A549 (cell line): Measurements from ENCODE around the gene HOXD12. TPM values are rescaled to one million over a fixed set of nuclear protein-coding genes. Genes with fewer than 3 reads are reported as not detected.

ENCODE experiments used
- ATAC-seq, 2 experiments: fragments of 200-7000 bp in 1 of 2; fragments of >200 bp in 1 of 2; cut with Nextera tagmentation in 1 of 2; cut with Tn5 transposase in 1 of 2; 3 replicates each; pipeline versions ENCODE4 v1.8.0 to v1.9.1; 2018 to 2020; ENCODE audit warnings: mild to moderate bottlenecking in 1 of 2, moderate library complexity in 1 of 2
- CTCF ChIA-PET: fragments of 300-600 bp; sonication (Branson Sonifier 250); formaldehyde crosslinking; extraction: SDS; loops from one replicate; lab custom pipeline; 2021; ENCODE audit warnings: antibody characterized with exemption, inconsistent platforms; lab: Yijun Ruan, JAX
- POLR2A ChIA-PET: fragments of 350-600 bp; formaldehyde crosslinking; extraction: SDS; loops from one replicate; lab custom pipeline; 2021; ENCODE audit warnings: antibody characterized with exemption, inconsistent platforms; lab: Yijun Ruan, JAX
- DNase-seq, 2 experiments: peaks; one replicate each; pipeline versions ENCODE4 v3.0.0 to v3.0.0-alpha.2; 2011 to 2016; ENCODE audit warnings: low read depth in 1 of 2, low spot score in 1 of 2
- FAIRE-seq: peaks from 2 replicates; lab custom pipeline; 2011; peaks lifted over from hg19 to GRCh38; lab: Jason Lieb, UNC
- H3K27ac ChIP-seq, 2 experiments: fragments of >200 bp; sonication (Bioruptor Twin); formaldehyde crosslinking; 3 replicates each; pipeline ENCODE4 v1.5.1; 2016 to 2017
- H3K4me1 ChIP-seq: fragments of >200 bp; sonication (Bioruptor Twin); formaldehyde crosslinking; 3 replicates; pipeline ENCODE4 v1.6.1; 2016
- H3K4me2 ChIP-seq: fragments of >200 bp; sonication (Bioruptor Twin); formaldehyde crosslinking; 3 replicates; pipeline ENCODE4 v1.6.1; 2016
- H3K4me3 ChIP-seq: fragments of >200 bp; sonication (Bioruptor Twin); formaldehyde crosslinking; 3 replicates; pipeline ENCODE4 v1.5.1; 2016
- H3K9me3 ChIP-seq: fragments of >200 bp; sonication (Bioruptor Twin); formaldehyde crosslinking; 3 replicates; pipeline ENCODE4 v1.6.1; 2016
- BCL3 ChIP-seq: fragments of >200 bp; sonication (Bioruptor Twin); formaldehyde crosslinking; IDR thresholded peaks from 3 replicates; pipeline ENCODE4 v1.6.1; 2016
- BHLHE40 ChIP-seq: IDR thresholded peaks from 2 replicates; pipeline ENCODE4 v1.6.1; 2012; ENCODE audit warnings: low read depth, low read length, inconsistent platforms
- EHMT2 ChIP-seq: fragments of 200-600 bp; sonication (generic); IDR thresholded peaks from 2 replicates; pipeline ENCODE4 v1.6.1; 2016; ENCODE audit warnings: antibody characterized with exemption, low read depth, mild to moderate bottlenecking, moderate library complexity
- ELK1 ChIP-seq: fragments of 150-350 bp; IDR thresholded peaks from 2 replicates; pipeline ENCODE4 v1.6.1; 2014; ENCODE audit warnings: low read depth, mild to moderate bottlenecking, low read length
- GATA3 ChIP-seq: IDR thresholded peaks from 2 replicates; pipeline ENCODE4 v1.6.1; 2012; ENCODE audit warnings: borderline replicate concordance
- HES2 ChIP-seq: fragments of >200 bp; sonication (Bioruptor Twin); formaldehyde crosslinking; IDR thresholded peaks from 2 replicates; pipeline ENCODE4 v1.6.1; 2016
- HEYL ChIP-seq: fragments of 250-450 bp; sonication (Bioruptor Pico); IDR thresholded peaks from 2 replicates; pipeline ENCODE4 v1.8.0; 2021; ENCODE audit warnings: mild to moderate bottlenecking, moderate library complexity
- HMGXB4 ChIP-seq: fragments of 250-450 bp; sonication (Bioruptor Pico); IDR thresholded peaks from 2 replicates; pipeline ENCODE4 v1.5.0; 2021; ENCODE audit warnings: mild to moderate bottlenecking, moderate library complexity, borderline replicate concordance
- HOXB13 ChIP-seq: fragments of 250-450 bp; sonication (Bioruptor Pico); IDR thresholded peaks from 2 replicates; pipeline ENCODE4 v1.5.0; 2020; ENCODE audit warnings: low read depth, mild to moderate bottlenecking, moderate library complexity
- MAX ChIP-seq: IDR thresholded peaks from 2 replicates; pipeline ENCODE4 v1.6.1; 2012
- NR3C1 ChIP-seq: fragments of >200 bp; sonication (Bioruptor Twin); formaldehyde crosslinking; IDR thresholded peaks from 3 replicates; pipeline ENCODE4 v1.6.1; 2017
- PBX3 ChIP-seq: IDR thresholded peaks from 2 replicates; pipeline ENCODE4 v1.6.1; 2012
- POLR2A ChIP-seq: IDR thresholded peaks from 2 replicates; pipeline ENCODE4 v1.6.1; 2012; ENCODE audit warnings: mild to moderate bottlenecking, low read length
- POLR2AphosphoS2 ChIP-seq: conservative IDR thresholded peaks from 2 replicates; pipeline ENCODE4 v1.6.1; 2012; ENCODE audit warnings: low read length, improper control_type of control experiment, inconsistent platforms
- RAD21 ChIP-seq, 2 experiments: fragments of >200 bp in 1 of 2; sonication (Bioruptor Twin) in 1 of 2; formaldehyde crosslinking in 1 of 2; IDR thresholded peaks in 1 of 2; conservative IDR thresholded peaks in 1 of 2; 2 replicates in 1 of 2; 3 replicates in 1 of 2; pipeline ENCODE4 v1.6.1; 2012 to 2018; ENCODE audit warnings: inconsistent platforms in 1 of 2
- RCOR1 ChIP-seq: fragments of 150-350 bp; IDR thresholded peaks from 2 replicates; pipeline ENCODE4 v1.6.1; 2014; ENCODE audit warnings: antibody characterized with exemption, low read length, low read depth
- REST ChIP-seq: fragments of 200-600 bp; sonication (generic); IDR thresholded peaks from 2 replicates; pipeline ENCODE4 v1.6.1; 2016; ENCODE audit warnings: antibody characterized with exemption, mild to moderate bottlenecking, moderate library complexity
- SMC3 ChIP-seq: fragments of >200 bp; sonication (Bioruptor Twin); formaldehyde crosslinking; IDR thresholded peaks from 3 replicates; pipeline ENCODE4 v1.6.1; 2018; ENCODE audit warnings: inconsistent platforms
- SREBF2 ChIP-seq: fragments of 450-650 bp; IDR thresholded peaks from 2 replicates; pipeline ENCODE4 v1.6.1; 2014; ENCODE audit warnings: mild to moderate bottlenecking, moderate library complexity
- TFCP2L1 ChIP-seq: fragments of 250-450 bp; sonication (Bioruptor Pico); IDR thresholded peaks from 2 replicates; pipeline ENCODE4 v1.5.0; 2021; ENCODE audit warnings: mild to moderate bottlenecking
- TP53 ChIP-seq: fragments of 250-450 bp; sonication (Bioruptor Pico); IDR thresholded peaks from 2 replicates; pipeline ENCODE4 v1.5.0; 2021; ENCODE audit warnings: mild to moderate bottlenecking, moderate library complexity
- USF2 ChIP-seq: fragments of 450-650 bp; IDR thresholded peaks from 2 replicates; pipeline ENCODE4 v1.6.1; 2014; ENCODE audit warnings: antibody characterized with exemption
- ZFP36 ChIP-seq: fragments of 450-650 bp; IDR thresholded peaks from 2 replicates; pipeline ENCODE4 v1.6.1; 2014; ENCODE audit warnings: borderline replicate concordance; ENCODE audit not compliant: partially characterized antibody
- ZNF302 ChIP-seq: fragments of 250-450 bp; sonication (Bioruptor Pico); IDR thresholded peaks from 2 replicates; pipeline ENCODE4 v1.9.0; 2021; ENCODE audit warnings: inconsistent platforms, mild to moderate bottlenecking, moderate library complexity
- WGBS: methylation state at CpG from one replicate; pipeline ENCODE4 v1.1.6; 2017; ENCODE audit errors: missing lambda C conversion rate; 5-methylcytosine and 5-hydroxymethylcytosine counted together
- polyA plus RNA-seq, 4 experiments: library from polyadenylated mRNA; depleted of rRNA in 3 of 4; stranded (reverse); fragments of >200 nt; fragmentation: RNase III in 1 of 4; extraction: RNeasy Plus Mini Kit Qiagen cat#74134 plus additional on column Dnase treatment in 1 of 4; gene quantifications; 2 replicates in 3 of 4; 3 replicates in 1 of 4; pipeline ENCODE4 v1.2.3, GENCODE V29; 2011 to 2017

HOXD12 gene
- polyA plus RNA-seq, 2 of the 4 experiments (the other 2 are of a cell fraction), result not detected

- Histone ChIP-seq H3K4me1 (0 out of 3 replicates have a peak, but pooled peaks cover 3% of the 10 kb centered on the region), H3K4me2 (no peak overlapping the region), H3K27ac (no peak overlapping the region), H3K9me3 (no peaks in the 10 kb centered on the region), H3K4me3 (no peak overlapping the region)
- ATAC-seq, result no peak
- WGBS, result 91% methylated on average over 11 of the region's 11 CpGs
- CTCF ChIA-PET, result interaction anchor here (0.8 to 3.6 kb wide), 7 partner anchors 9 to 1044 kb away, joined by 3 to 22 read pairs (median 3); no protein-coding TSS in a partner anchor
- DNase-seq, result no peak
- TF ChIP-seq ZFP36 (no peak), SMC3 (no peak), REST (no peak), NR3C1 (no peak), HMGXB4 (CRISPR knock-in tag) (no peak), GATA3 (no peak), EHMT2 (no peak), TP53 (no peak), RCOR1 (no peak), USF2 (no peak), HES2 (no peak), PBX3 (no peak), HOXB13 (CRISPR knock-in tag) (no peak), BHLHE40 (no peak)
- FAIRE-seq, result no peak
- POLR2A ChIA-PET, result no interaction called here
Measured at GRCh38 chr2:176117823-176118371, 18.3 kb downstream of the HOXD12 start.

GRCh38 chr2:176118601-176119339, 19.2 kb downstream of the HOXD12 start:
- WGBS, result 22% methylated on average over 24 of the region's 24 CpGs
- peak; percentile 31 to 46; a peak in 3 of 6 replicates for ATAC-seq
- Histone ChIP-seq H3K4me3 (peak overlapping the region; percentile 30; the same call in 2 of the 3 replicates), H3K27ac (peak overlapping the region in 1 of 2 experiments; percentile 30; a peak in 1 of 6 replicates), H3K9me3 (no peaks in the 10 kb centered on the region), H3K4me1 (0 out of 3 replicates have a peak, but pooled peaks cover 3% of the 10 kb centered on the region), H3K4me2 (peak overlapping the region; percentile 83)
- no peak for FAIRE-seq
- DNase-seq, result peak; percentile 63 to 79
- ChIA-PET POLR2A (no interaction called here), CTCF (interaction anchor here (0.8 to 3.6 kb wide), 4 partner anchors 8 to 696 kb away, joined by 3 to 22 read pairs (median 6); no protein-coding TSS in a partner anchor)
- no peak for TF ChIP-seq ELK1
- TF ChIP-seq BCL3, result no peak
- no peak for TF ChIP-seq POLR2AphosphoS2
- TF ChIP-seq MAX, result no peak
- no peak for TF ChIP-seq NR3C1
- no peak for TF ChIP-seq RCOR1
- no peak for TF ChIP-seq HEYL (CRISPR knock-in tag)
- no peak for TF ChIP-seq HES2
- no peak for TF ChIP-seq SREBF2
- 0 out of 3 replicates have a peak, but pooled peaks have one; percentile 20 for TF ChIP-seq SMC3
- TF ChIP-seq RAD21 (conservative IDR thresholded peaks at IDR 0.05 in 1 of 2, IDR thresholded peaks at IDR 0.05 in 1 of 2), result peak; percentile 22; a peak in 1 of 5 replicates
- TF ChIP-seq EHMT2, result no peak
- no peak for TF ChIP-seq ZNF302
- TF ChIP-seq TFCP2L1 (CRISPR knock-in tag), result no peak
- TF ChIP-seq POLR2A, result no peak
